Measurements from ENCODE around the gene TRHDE. TPM values are rescaled to one million over a fixed set of nuclear protein-coding genes. Genes with fewer than 3 reads are reported as not detected.

TRHDE gene
- total and polyA plus RNA-seq, 9 of the 15 experiments (the other 6 are each of a cell fraction or from before 2014, with no cell fraction given): 0.03 to 0.29 (median 0.09) TPM

DNA sequence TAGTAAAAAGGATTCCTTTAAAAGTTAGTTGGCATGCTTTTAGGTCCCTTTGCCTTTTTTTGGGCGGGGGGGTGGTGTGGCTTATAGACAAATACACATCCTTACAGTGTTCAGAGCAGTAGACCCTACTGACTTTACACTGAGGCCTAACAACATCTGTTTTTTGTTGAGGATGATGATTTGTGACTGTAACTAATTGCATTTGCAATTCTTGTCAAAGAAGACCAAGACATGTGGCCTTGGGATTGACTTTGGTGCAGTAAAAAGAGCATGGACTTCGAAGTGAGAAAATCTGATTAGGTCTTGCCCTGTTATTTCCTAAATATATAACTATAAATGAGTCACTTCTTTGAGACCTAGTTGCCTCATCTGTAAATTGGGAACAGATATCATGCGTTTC is 77.3 kb downstream of the TRHDE start:
- Histone ChIP-seq H3K4me3 (no peak overlapping the region), H3K9me3 (replicated peaks; ENCODE audit: control insufficient read depth, insufficient read depth, low read depth, low read length) (no peaks in the 10 kb centered on the region), H3K27ac (ENCODE audit: extremely low read depth, low read depth, low read length) (no peak overlapping the region), H3K4me1 (replicated peaks in 1 of 2; ENCODE audit: control insufficient read depth in 2 of 2, insufficient read depth in 2 of 2, low read length in 2 of 2) (no peaks in the 10 kb centered on the region), H3K9me1 (ENCODE audit: control insufficient read depth, insufficient read depth, low read length) (no peaks in the 10 kb centered on the region), H3K36me3 (ENCODE audit: control insufficient read depth, insufficient read depth, low read length) (no peaks in the 10 kb centered on the region), H3K9ac (ENCODE audit: insufficient read depth in 1 of 2, low read depth in 2 of 2, low read length in 2 of 2) (no peak overlapping the region), H2AFZ (ENCODE audit: low read depth, low read length) (no peak overlapping the region), H4K20me1 (replicated peaks; ENCODE audit: control insufficient read depth, insufficient read depth, low read length) (no peaks in the 10 kb centered on the region), H3K4me2 (ENCODE audit: insufficient read depth, low read length) (no peak overlapping the region), H3K27me3 (ENCODE audit: control insufficient read depth in 2 of 2, insufficient read depth in 2 of 2, low read length in 2 of 2) (no peaks in the 10 kb centered on the region), H3K79me2 (ENCODE audit: control insufficient read depth, insufficient read depth, low read length) (no peaks in the 10 kb centered on the region)
- ChIA-PET POLR2A (no interaction called here), CTCF (ENCODE audit: low intra/inter-chr PET ratio) (no interaction called here)
- no peak for TF ChIP-seq HSF4 (CRISPR knock-in tag; IDR thresholded peaks at IDR 0.05; ENCODE audit: borderline replicate concordance)
- no peak for TF ChIP-seq CHD2 (IDR thresholded peaks at IDR 0.05; ENCODE audit: low read depth, low read length)
- TF ChIP-seq NR4A1 (CRISPR knock-in tag; IDR thresholded peaks at IDR 0.05): no peak
- no peak for TF ChIP-seq NR4A1 (tag; IDR thresholded peaks at IDR 0.05)
- TF ChIP-seq ZKSCAN8 (CRISPR knock-in tag; IDR thresholded peaks at IDR 0.05): no peak
- TF ChIP-seq SMARCA5 (IDR thresholded peaks at IDR 0.05): no peak
- TF ChIP-seq ZEB2 (IDR thresholded peaks at IDR 0.05): no peak
- no peak for TF ChIP-seq ZNF561 (CRISPR knock-in tag; conservative IDR thresholded peaks at IDR 0.05)
- TF ChIP-seq, protein P1, sequence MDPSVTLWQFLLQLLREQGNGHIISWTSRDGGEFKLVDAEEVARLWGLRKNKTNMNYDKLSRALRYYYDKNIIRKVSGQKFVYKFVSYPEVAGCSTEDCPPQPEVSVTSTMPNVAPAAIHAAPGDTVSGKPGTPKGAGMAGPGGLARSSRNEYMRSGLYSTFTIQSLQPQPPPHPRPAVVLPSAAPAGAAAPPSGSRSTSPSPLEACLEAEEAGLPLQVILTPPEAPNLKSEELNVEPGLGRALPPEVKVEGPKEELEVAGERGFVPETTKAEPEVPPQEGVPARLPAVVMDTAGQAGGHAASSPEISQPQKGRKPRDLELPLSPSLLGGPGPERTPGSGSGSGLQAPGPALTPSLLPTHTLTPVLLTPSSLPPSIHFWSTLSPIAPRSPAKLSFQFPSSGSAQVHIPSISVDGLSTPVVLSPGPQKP (CRISPR knock-in tag; IDR thresholded peaks at IDR 0.05): no peak
- TF ChIP-seq XRCC4 (IDR thresholded peaks at IDR 0.05; ENCODE audit: extremely low read depth, insufficient read depth, insufficient read length): no peak
- no peak for TF ChIP-seq RBM22 (IDR thresholded peaks at IDR 0.05; ENCODE audit: low read depth, low read length, poor library complexity, severe bottlenecking)
- in situ Hi-C loops (cut with MboI): no loop called here
- ATAC-seq (no peak), DNase-seq (ENCODE audit: extremely low read depth in 1 of 4, low spot score in 3 of 4) (no peak), FAIRE-seq (no peak)
- 2% methylated on average over 3 of the region's 3 CpGs for WGBS (ENCODE audit: insufficient coverage, low coverage, missing lambda C conversion rate)
- BruUV-seq (replicated peaks): no TSS peak
- intact Hi-C loops (cut with micrococcal nuclease): loop anchor here (10.0 kb wide), 1 partner anchor 335 kb away; no protein-coding TSS in a partner anchor
